Endothelial cell of umbilical vein (primary cell): ENCODE results near the gene RASA2. TPM values are rescaled to one million over a fixed set of nuclear protein-coding genes. Genes with fewer than 3 reads are reported as not detected.

ENCODE experiments used
- BruUV-seq: library from RNA; stranded (reverse); fragments of 400-500 nt; replicated peaks from 2 replicates; lab custom pipeline; 2021; lab: Mats Ljungman, UMichigan
- CTCF ChIA-PET: fragments of 300-600, 350-600 bp; sonication (Branson Sonifier 250); formaldehyde crosslinking; loops from one replicate; lab custom pipeline; 2021; ENCODE audit warnings: antibody characterized with exemption, inconsistent platforms; lab: Charles Lee
- POLR2A ChIA-PET: fragments of 300-600, 350-600 bp; sonication (Branson Sonifier 250); formaldehyde crosslinking; loops from one replicate; lab custom pipeline; 2021; ENCODE audit warnings: antibody characterized with exemption, inconsistent platforms; lab: Charles Lee
- DNase-seq: peaks from one replicate; pipeline ENCODE4 v3.0.0-alpha.2; 2011; ENCODE audit warnings: low read depth, low spot score
- FAIRE-seq: peaks from 2 replicates; lab custom pipeline; 2011; peaks lifted over from hg19 to GRCh38; lab: Jason Lieb, UNC
- H2AFZ ChIP-seq: 2 replicates; pipeline ENCODE4 v1.6.0; 2012; ENCODE audit warnings: low read depth, low read length, control low read depth, inconsistent platforms
- H3K27ac ChIP-seq: 2 replicates; pipeline ENCODE4 v1.5.1; 2011; ENCODE audit warnings: low read depth, mild to moderate bottlenecking, control low read depth, low read length, moderate library complexity; ENCODE audit not compliant: insufficient read depth
- H3K27me3 ChIP-seq, 2 experiments: 2 replicates each; pipeline versions ENCODE4 v1.6.0 to v1.6.1; 2011; ENCODE audit warnings: low read length in 2 of 2, mixed read lengths in 1 of 2; ENCODE audit not compliant: control insufficient read depth in 2 of 2, insufficient read depth in 2 of 2
- H3K36me3 ChIP-seq, 2 experiments: 2 replicates in 1 of 2; 3 replicates in 1 of 2; pipeline ENCODE4 v1.5.1; 2011; ENCODE audit warnings: low read length in 2 of 2, mild to moderate bottlenecking in 1 of 2, moderate library complexity in 1 of 2; ENCODE audit not compliant: control insufficient read depth in 2 of 2, insufficient read depth in 2 of 2; ENCODE audit errors: extremely low read depth in 1 of 2
- H3K4me1 ChIP-seq: 3 replicates; pipeline ENCODE4 v1.5.1; 2011; ENCODE audit warnings: mild to moderate bottlenecking, low read length; ENCODE audit not compliant: control insufficient read depth, insufficient read depth; ENCODE audit errors: extremely low read depth
- H3K4me2 ChIP-seq: 2 replicates; pipeline ENCODE4 v1.6.1; 2011; ENCODE audit warnings: low read length, control low read depth, mixed read lengths; ENCODE audit not compliant: insufficient read depth
- H3K4me3 ChIP-seq, 3 experiments: fragments of 200-600 bp in 1 of 3; sonication (generic), shearing (Covaris generic) in 1 of 3; replicated peaks in 1 of 3; 2 replicates each; pipeline ENCODE4 v1.5.1; 2011 to 2016; ENCODE audit warnings: control low read depth in 3 of 3, low read length in 3 of 3, mild to moderate bottlenecking in 2 of 3, inconsistent platforms in 1 of 3, low read depth in 1 of 3, moderate library complexity in 1 of 3; ENCODE audit not compliant: insufficient read depth in 1 of 3
- H3K79me2 ChIP-seq: 2 replicates; pipeline ENCODE4 v1.6.0; 2012; ENCODE audit warnings: low read length, inconsistent platforms; ENCODE audit not compliant: control insufficient read depth, insufficient read depth
- H3K9ac ChIP-seq: replicated peaks from 2 replicates; pipeline ENCODE3; 2011; ENCODE audit warnings: low read length, control low read depth; ENCODE audit not compliant: insufficient read depth; ENCODE audit errors: extremely low read depth
- H3K9me1 ChIP-seq: replicated peaks from 3 replicates; pipeline ENCODE4 v1.6.0; 2011; ENCODE audit warnings: mild to moderate bottlenecking, low read length; ENCODE audit not compliant: control insufficient read depth, insufficient read depth; ENCODE audit errors: extremely low read depth
- H3K9me3 ChIP-seq: replicated peaks from 2 replicates; pipeline ENCODE4 v1.5.1; 2012; ENCODE audit warnings: low read length, inconsistent platforms; ENCODE audit not compliant: control insufficient read depth, insufficient read depth
- H4K20me1 ChIP-seq: replicated peaks from 2 replicates; pipeline ENCODE3; 2011; ENCODE audit warnings: mild to moderate bottlenecking, low read length; ENCODE audit not compliant: control insufficient read depth, insufficient read depth; ENCODE audit errors: extremely low read depth
- EZH2 ChIP-seq: IDR thresholded peaks from 2 replicates; pipeline ENCODE4 v1.6.1; 2012; ENCODE audit warnings: borderline replicate concordance, low read depth, mild to moderate bottlenecking, moderate library complexity, low read length, inconsistent platforms; ENCODE audit not compliant: severe bottlenecking
- FOS ChIP-seq: IDR thresholded peaks from 2 replicates; pipeline ENCODE4 v1.6.1; 2011; ENCODE audit warnings: mild to moderate bottlenecking, low read length, moderate library complexity, borderline replicate concordance; ENCODE audit not compliant: insufficient read depth
- GATA2 ChIP-seq: IDR thresholded peaks from 2 replicates; pipeline ENCODE4 v1.7.0; 2011; ENCODE audit warnings: low read depth, mild to moderate bottlenecking, moderate library complexity, mixed read lengths, low read length; ENCODE audit not compliant: insufficient read length, insufficient read depth
- JUN ChIP-seq: IDR thresholded peaks from 2 replicates; pipeline ENCODE4 v1.6.1; 2011; ENCODE audit warnings: borderline replicate concordance, low read depth; ENCODE audit not compliant: insufficient read length, insufficient read depth
- MYC ChIP-seq: IDR thresholded peaks from one replicate; pipeline ENCODE4 v1.6.1; 2011; ENCODE audit warnings: mild to moderate bottlenecking, low read depth, low read length
- POLR2A ChIP-seq: IDR thresholded peaks from 2 replicates; pipeline ENCODE4 v1.6.1; 2012; ENCODE audit warnings: low read depth, mild to moderate bottlenecking, control low read depth, low read length
- POLR2AphosphoS5 ChIP-seq: IDR thresholded peaks from 2 replicates; pipeline ENCODE4 v1.6.1; 2012; ENCODE audit warnings: low read depth, mild to moderate bottlenecking, control low read depth, low read length, moderate library complexity; ENCODE audit not compliant: insufficient read depth
- dilution Hi-C: fragments of 300-500 bp; cut with MboI; formaldehyde crosslinking; loops from one replicate; pipeline ENCODE4 v1.15.0; 2019; ENCODE audit warnings: low sequenced_read_pairs; ENCODE audit not compliant: extremely low pct_ligation_motif_present
- intact Hi-C: fragments of 100-400 bp; cut with micrococcal nuclease; formaldehyde crosslinking; loops from one replicate; pipeline ENCODE4 v1.10.0; 2022
- polyA plus RNA-seq, 4 experiments: library from polyadenylated mRNA; depleted of rRNA in 3 of 4; stranded (reverse) in 3 of 4; unstranded in 1 of 4; fragments of >200 nt; gene quantifications; 2 replicates each; pipeline versions ENCODE4 v1.2.1 to v1.2.3, GENCODE V29; 2011 to 2012; ENCODE audit warnings: missing spikeins in 1 of 4
- total RNA-seq: library from RNA; stranded (reverse); gene quantifications from 2 replicates; pipeline ENCODE4 v1.2.3, GENCODE V29; 2021
- TF ChIP-seq, protein P1 (sequence below), 2 donors: IDR thresholded peaks; 1 replicate in 1 of 2; 2 replicates in 1 of 2; pipeline ENCODE4 v1.5.1; 2011; ENCODE audit warnings: low read length in 2 of 2, mild to moderate bottlenecking in 2 of 2, moderate library complexity in 2 of 2, control low read depth in 1 of 2, inconsistent platforms in 1 of 2, low read depth in 1 of 2; ENCODE audit not compliant: insufficient read depth in 1 of 2; ENCODE audit errors: extremely low read depth in 1 of 2
- TF ChIP-seq, protein P2 (sequence below): IDR thresholded peaks from 2 replicates; pipeline ENCODE4 v1.6.1; 2011; ENCODE audit not compliant: insufficient read depth, insufficient read length

RASA2 gene
- total and polyA plus RNA-seq, 2 donors (not counting 3 experiments of a cell fraction or from before 2014, with no cell fraction given): 3.1 to 20.2 TPM

DNA sequence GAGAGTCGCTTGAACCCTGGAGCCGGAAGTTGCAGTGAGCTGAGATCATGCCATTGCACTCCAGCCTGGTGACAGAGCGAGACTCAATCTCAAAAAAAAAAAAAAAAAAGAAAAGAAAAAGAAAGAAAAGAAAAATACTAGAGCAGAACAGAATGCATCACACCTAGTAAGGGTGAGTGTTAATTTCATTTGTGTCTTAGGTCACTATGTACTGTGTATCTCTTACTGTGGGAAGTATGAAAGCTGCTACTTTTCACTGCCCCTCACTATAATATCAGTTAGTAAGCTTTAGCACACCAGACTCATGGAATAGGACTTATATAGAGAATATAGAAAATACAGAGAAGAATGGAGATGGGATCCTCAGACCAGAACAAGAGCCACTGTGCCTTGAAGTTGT is 45.9 kb upstream of the RASA2 start:
- H3K79me2 ChIP-seq: peaks cover 28% of the 10 kb centered on the region
- intact Hi-C loops: loop anchor here (1.0 to 2.0 kb wide), 5 partner anchors 28 to 130 kb away; partner anchors contain the start of gene ZBTB38
- BruUV-seq: no TSS peak

More for the DNA sequence above, 45.9 kb upstream of the RASA2 start:
- dilution Hi-C loops: no loop called here
- Histone ChIP-seq H3K9me1 (no peaks in the 10 kb centered on the region), H3K27me3 (no peaks in the 10 kb centered on the region), H3K27ac (peak overlapping the region; percentile 2), H2AFZ (no peak overlapping the region), H3K4me1 (peaks cover 13% of the 10 kb centered on the region), H3K9me3 (no peaks in the 10 kb centered on the region), H3K36me3 (peaks cover 24 to 33% of the 10 kb centered on the region in 2 experiments), H3K4me3 (no peak overlapping the region), H4K20me1 (no peaks in the 10 kb centered on the region), H3K4me2 (no peak overlapping the region), H3K9ac (no peak overlapping the region)
- FAIRE-seq (no peak), DNase-seq (no peak)
- POLR2A ChIA-PET: interaction anchor here (0.7 to 0.8 kb wide), 2 partner anchors 32 to 64 kb away, joined by 3 to 8 read pairs; no protein-coding TSS in a partner anchor
- TF ChIP-seq GATA2: no peak
- TF ChIP-seq EZH2: no peak
- TF ChIP-seq, protein P1, sequence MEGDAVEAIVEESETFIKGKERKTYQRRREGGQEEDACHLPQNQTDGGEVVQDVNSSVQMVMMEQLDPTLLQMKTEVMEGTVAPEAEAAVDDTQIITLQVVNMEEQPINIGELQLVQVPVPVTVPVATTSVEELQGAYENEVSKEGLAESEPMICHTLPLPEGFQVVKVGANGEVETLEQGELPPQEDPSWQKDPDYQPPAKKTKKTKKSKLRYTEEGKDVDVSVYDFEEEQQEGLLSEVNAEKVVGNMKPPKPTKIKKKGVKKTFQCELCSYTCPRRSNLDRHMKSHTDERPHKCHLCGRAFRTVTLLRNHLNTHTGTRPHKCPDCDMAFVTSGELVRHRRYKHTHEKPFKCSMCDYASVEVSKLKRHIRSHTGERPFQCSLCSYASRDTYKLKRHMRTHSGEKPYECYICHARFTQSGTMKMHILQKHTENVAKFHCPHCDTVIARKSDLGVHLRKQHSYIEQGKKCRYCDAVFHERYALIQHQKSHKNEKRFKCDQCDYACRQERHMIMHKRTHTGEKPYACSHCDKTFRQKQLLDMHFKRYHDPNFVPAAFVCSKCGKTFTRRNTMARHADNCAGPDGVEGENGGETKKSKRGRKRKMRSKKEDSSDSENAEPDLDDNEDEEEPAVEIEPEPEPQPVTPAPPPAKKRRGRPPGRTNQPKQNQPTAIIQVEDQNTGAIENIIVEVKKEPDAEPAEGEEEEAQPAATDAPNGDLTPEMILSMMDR (IDR thresholded peaks at IDR 0.05; ENCODE audit: extremely low read depth in 1 of 2, insufficient read depth in 1 of 2, low read depth in 1 of 2, low read length in 2 of 2): no peak
- no peak for TF ChIP-seq POLR2AphosphoS5
- no peak for TF ChIP-seq JUN
- TF ChIP-seq FOS: no peak
- TF ChIP-seq, protein P2, sequence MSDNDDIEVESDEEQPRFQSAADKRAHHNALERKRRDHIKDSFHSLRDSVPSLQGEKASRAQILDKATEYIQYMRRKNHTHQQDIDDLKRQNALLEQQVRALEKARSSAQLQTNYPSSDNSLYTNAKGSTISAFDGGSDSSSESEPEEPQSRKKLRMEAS: no peak
- no peak for TF ChIP-seq MYC
- TF ChIP-seq POLR2A: no peak
- CTCF ChIA-PET: interaction anchor here (0.5 to 8.2 kb wide), 21 partner anchors 9 to 146 kb away, joined by 3 to 84 read pairs (median 8); partner anchors contain the start of gene ZBTB38
